ENCODE results near the gene MAGEA4.

GRCh38 chrX:151896734-151897474 lies 15.8 kb upstream of the MAGEA4 start:
- TF ChIP-seq, protein P1, sequence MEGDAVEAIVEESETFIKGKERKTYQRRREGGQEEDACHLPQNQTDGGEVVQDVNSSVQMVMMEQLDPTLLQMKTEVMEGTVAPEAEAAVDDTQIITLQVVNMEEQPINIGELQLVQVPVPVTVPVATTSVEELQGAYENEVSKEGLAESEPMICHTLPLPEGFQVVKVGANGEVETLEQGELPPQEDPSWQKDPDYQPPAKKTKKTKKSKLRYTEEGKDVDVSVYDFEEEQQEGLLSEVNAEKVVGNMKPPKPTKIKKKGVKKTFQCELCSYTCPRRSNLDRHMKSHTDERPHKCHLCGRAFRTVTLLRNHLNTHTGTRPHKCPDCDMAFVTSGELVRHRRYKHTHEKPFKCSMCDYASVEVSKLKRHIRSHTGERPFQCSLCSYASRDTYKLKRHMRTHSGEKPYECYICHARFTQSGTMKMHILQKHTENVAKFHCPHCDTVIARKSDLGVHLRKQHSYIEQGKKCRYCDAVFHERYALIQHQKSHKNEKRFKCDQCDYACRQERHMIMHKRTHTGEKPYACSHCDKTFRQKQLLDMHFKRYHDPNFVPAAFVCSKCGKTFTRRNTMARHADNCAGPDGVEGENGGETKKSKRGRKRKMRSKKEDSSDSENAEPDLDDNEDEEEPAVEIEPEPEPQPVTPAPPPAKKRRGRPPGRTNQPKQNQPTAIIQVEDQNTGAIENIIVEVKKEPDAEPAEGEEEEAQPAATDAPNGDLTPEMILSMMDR (IDR thresholded peaks at IDR 0.05): no peak
- TF ChIP-seq POLR2AphosphoS5 (IDR thresholded peaks at IDR 0.05): no peak

Measured in transverse colon (tissue), 4 donors.